Activated CD8-positive, alpha-beta memory T cell treated with anti-CD3 and anti-CD28 coated beads, Interleukin-2, amount 50 U/mL, for 24 hours (primary cell): ENCODE data around the gene WDR11.

Experiments
- DNase-seq: peaks from one replicate; pipeline ENCODE4 v3.0.0-alpha.2; 2020; ENCODE audit errors: extremely low read depth

WDR11 gene

GRCh38 chr10:120944586-120945125 is 93.5 kb downstream of the WDR11 start:
- no peak for DNase-seq

GRCh38 chr10:120945182-120945581 is 94.0 kb downstream of the WDR11 start:
- DNase-seq: no peak

- no peak for DNase-seq
Measured at GRCh38 chr10:120945801-120946302, 94.7 kb downstream of the WDR11 start.

GRCh38 chr10:120946497-120946896 is 95.3 kb downstream of the WDR11 start:
- DNase-seq: no peak

- peak; percentile 19 for DNase-seq
Measured at GRCh38 chr10:120948889-120949608, 97.9 kb downstream of the WDR11 start.

DNA sequence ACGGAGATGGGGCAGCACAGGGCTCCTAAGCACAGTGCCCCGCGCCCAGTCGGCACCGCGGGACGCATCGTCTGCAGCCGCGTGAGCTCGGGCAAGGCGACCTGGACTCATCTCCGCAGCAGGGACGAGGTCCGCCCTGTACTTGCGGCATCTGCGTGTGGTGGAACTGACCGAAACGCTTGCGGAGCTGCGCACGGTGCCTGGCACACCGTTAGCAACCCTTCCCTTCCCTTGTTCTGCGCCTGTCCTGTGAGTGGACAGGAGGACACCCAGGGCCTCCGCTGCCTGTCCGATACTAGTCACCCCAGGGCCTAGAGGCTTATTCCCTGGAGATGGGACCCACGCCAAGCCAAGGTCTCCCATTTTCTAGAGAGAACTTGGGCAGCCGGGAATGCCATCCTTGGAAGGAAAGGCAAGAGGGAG is 98.5 kb downstream of the WDR11 start:
- DNase-seq: no peak

DNA sequence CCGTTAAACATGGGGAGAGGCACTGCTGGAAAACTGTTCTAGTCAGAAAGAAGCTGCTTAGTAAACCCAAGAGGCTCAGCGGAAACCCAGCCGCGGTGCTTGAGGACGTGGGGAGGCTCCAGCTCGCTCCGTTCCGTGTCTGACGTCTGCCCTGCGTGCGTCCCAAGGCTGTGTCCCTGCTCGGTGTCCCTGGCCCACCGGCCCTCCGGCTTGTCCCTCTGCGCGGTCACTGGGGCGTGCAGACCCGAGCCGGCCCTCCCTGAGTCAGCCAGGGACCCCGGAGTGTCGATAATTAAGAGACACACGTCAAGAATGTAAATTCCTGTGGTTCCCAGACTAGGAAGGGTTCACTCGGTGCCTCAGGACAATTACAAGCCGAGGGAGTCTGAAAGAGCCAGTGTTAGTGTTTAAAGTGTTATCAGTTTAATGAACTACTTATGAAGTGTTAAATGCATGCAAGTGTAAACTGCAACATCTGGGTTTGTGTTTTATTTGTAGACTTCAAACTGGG is 98.9 kb downstream of the WDR11 start:
- no peak for DNase-seq

GRCh38 chr10:120951288-120951687 is 100.1 kb downstream of the WDR11 start:
- no peak for DNase-seq

- DNase-seq: no peak
Measured at GRCh38 chr10:120953897-120954296, 102.7 kb downstream of the WDR11 start.
